Measurements from ENCODE around the gene AFM.

Gene AFM

DNA sequence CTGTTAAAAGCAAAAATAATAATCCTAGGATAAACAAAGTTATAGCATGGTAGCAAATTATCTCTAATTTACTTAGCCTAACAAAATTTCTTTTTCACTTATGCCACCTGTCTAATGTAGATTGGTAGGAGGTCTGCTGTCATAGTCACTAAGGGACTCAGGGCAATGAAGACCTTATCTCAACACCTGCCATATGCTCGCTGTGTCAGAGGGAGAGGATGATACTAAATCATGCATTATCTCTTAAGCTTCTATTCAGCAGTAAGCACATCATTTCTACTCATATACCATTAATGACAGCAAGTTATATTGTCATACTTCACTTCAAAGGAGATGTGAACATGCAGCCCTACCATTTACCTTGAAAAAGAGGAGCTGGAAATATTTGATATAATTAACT, 44.1 kb downstream of the AFM start:
- Histone ChIP-seq H3K27ac (no peak overlapping the region), H3K4me3 (no peak overlapping the region)
- no peak for DNase-seq (ENCODE audit: low spot score)
- TF ChIP-seq, protein P1, sequence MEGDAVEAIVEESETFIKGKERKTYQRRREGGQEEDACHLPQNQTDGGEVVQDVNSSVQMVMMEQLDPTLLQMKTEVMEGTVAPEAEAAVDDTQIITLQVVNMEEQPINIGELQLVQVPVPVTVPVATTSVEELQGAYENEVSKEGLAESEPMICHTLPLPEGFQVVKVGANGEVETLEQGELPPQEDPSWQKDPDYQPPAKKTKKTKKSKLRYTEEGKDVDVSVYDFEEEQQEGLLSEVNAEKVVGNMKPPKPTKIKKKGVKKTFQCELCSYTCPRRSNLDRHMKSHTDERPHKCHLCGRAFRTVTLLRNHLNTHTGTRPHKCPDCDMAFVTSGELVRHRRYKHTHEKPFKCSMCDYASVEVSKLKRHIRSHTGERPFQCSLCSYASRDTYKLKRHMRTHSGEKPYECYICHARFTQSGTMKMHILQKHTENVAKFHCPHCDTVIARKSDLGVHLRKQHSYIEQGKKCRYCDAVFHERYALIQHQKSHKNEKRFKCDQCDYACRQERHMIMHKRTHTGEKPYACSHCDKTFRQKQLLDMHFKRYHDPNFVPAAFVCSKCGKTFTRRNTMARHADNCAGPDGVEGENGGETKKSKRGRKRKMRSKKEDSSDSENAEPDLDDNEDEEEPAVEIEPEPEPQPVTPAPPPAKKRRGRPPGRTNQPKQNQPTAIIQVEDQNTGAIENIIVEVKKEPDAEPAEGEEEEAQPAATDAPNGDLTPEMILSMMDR (IDR thresholded peaks at IDR 0.05) = no peak

DNA sequence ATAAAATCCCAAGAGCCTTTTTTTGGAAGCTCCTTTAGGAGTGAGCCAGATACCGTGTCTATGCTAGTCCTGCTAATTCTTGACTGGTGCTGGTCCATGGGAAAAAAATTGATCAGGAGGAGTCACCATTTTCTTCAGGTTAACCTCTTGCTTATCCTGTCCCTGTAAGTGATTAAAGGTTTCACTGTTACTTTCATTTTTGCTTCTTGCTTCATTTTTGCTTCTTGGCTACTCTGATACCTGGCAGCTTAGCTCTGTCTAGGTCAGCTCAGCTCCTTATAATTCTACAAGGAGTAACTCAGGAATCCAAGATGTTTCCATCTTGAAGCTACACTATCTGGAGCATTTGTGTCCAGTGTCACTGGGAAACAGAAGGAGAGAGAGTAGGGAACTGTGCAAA, 45.7 kb downstream of the AFM start:
- Histone ChIP-seq H3K4me3 (no peak overlapping the region), H3K27ac (no peak overlapping the region)
- TF ChIP-seq, protein P1 (IDR thresholded peaks at IDR 0.05) = no peak
- DNase-seq (ENCODE audit: low spot score) = no peak

DNA sequence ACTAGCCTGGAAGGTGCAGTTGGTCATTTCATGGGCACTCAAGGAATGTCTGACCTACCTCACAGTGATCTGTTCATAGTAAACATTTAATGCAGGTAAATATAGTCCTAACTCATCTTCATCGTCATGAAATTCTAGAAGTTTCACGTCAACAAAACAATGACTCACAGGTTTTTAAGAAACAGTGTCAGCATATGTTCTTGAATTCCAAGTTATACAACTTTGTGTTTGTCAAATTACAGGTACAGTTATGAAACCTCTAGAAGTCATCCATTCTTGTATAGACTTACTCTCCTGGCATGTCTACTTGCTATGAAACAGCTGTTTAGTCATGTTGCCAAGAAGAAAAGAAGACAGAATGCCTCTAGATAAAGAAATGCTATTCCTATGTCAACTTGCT, 46.6 kb downstream of the AFM start:
- no peak for DNase-seq (ENCODE audit: low spot score)
- TF ChIP-seq, protein P1 (IDR thresholded peaks at IDR 0.05) = no peak

DNA sequence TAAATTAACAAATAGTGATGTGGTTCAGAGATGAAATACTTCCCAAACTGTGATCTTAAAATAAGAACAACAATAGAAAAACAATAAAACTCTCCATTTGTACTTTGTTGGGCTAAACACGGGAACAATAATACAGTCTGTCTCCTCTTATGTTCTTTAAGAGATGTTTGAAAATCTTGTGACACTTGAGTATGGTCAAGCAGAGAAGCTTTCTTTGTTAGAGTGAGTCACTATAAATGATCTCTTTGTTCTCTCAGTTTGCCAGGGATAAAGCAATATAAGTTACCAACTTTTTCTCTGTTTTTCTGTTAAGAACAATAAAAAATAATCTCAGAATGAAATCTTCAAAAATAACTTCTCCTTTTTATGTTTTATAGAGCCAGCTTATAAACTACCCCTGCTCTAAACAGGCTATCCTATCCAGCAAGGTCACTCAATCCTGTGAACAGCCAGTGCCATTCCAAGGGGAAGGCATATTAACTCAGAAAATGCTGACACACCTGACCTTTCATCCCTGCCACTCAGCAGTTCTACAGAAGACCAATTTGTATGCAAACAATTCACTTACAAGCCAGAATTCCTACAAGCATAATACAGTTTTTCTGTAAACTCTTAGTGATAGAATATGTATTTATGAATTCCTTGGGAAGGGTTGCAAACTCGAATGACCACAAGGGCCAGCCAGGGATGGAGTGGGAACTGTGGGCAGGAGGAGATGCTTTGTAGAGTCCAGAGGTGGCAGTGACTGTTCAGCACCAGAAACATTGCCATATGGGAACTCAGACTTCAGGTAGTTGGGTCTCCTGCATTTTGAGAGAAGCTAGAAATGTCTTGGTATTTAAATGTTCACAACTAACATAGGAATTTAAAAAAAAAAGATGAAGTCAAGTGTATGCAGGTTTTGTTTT, 52.2 kb downstream of the AFM start:
- DNase-seq (ENCODE audit: low spot score) = no peak

More for the DNA sequence above, 46.6 kb downstream of the AFM start:
- no peak overlapping the region for H3K27ac ChIP-seq
- no peak overlapping the region for H3K4me3 ChIP-seq

DNA sequence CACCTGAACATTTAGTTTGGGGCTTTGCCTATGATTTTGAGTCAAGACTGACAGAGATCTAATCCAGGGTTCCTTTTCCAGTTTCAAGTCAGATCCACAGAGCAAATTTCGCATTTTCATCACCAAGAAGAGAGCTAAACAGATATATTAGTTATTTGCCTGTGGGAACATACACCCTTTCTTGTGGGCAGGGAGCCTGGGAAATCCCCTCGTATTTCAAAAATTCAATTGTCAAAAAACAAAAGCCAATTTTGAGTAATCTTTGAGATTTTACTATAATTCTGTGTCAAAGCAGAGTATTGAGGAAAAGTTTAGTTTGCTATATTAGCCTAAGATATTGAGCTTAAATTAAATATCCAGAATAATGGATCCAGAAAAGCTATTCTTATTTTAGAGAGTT, 56.6 kb downstream of the AFM start:
- TF ChIP-seq, protein P1 (IDR thresholded peaks at IDR 0.05) = no peak
- no peak overlapping the region for H3K27ac ChIP-seq
- no peak overlapping the region for H3K4me3 ChIP-seq
- DNase-seq (ENCODE audit: low spot score) = no peak

More for the DNA sequence above, 52.2 kb downstream of the AFM start:
- no peak overlapping the region for H3K4me3 ChIP-seq
- TF ChIP-seq, protein P1 (IDR thresholded peaks at IDR 0.05) = no peak
- H3K27ac ChIP-seq = no peak overlapping the region

DNA sequence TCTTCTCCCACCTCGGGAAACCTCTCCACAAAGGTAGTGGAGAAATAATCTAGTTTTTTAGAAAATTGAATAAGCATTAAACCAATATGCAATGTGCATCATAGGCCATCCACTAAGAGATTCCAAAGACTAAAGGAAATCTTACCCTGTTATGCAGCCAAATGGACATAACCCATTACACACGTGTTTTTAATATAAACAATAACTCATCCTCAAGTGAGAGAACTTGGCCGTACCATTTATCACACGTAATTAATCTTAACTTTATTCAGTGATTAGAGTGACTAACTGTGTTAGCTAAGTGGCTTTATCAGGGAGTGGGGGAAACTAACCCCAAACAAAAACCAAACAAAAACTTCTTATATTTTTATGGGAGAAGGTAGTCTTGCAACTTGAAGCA, 57.8 kb downstream of the AFM start:
- DNase-seq (ENCODE audit: low spot score) = no peak
- TF ChIP-seq, protein P1 (IDR thresholded peaks at IDR 0.05) = no peak
- Histone ChIP-seq H3K27ac (no peak overlapping the region), H3K4me3 (no peak overlapping the region)

DNA sequence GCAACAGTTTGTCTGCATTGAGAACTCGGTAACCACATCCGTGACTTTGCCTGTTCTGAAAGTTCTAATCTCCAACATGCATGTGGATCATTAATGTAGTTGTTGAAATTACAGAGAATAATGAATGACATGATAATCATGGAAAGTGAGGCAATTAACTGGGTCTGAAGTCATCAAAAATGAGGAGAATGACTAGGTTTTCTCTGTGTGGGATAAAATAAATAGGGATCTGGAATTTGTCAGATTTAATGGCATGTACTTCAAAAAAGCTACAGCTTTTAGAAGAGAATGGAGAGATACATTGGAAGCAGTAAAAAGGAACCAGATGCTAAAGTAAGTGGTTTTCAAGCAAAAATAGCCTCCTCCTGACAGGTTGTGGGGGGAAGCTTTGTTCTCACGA, 59.3 kb downstream of the AFM start:
- Histone ChIP-seq H3K4me3 (no peak overlapping the region), H3K27ac (no peak overlapping the region)
- TF ChIP-seq, protein P1 (IDR thresholded peaks at IDR 0.05) = no peak

More for the DNA sequence above, 59.3 kb downstream of the AFM start:
- DNase-seq (ENCODE audit: low spot score) = no peak
